Measurements from ENCODE around the gene FBXL16. TPM values are rescaled to one million over a fixed set of nuclear protein-coding genes. Genes with fewer than 3 reads are reported as not detected.

FBXL16 gene
- total and polyA plus RNA-seq, 2 experiments from 2014 or later = 0.29 to 0.54 TPM

DNA sequence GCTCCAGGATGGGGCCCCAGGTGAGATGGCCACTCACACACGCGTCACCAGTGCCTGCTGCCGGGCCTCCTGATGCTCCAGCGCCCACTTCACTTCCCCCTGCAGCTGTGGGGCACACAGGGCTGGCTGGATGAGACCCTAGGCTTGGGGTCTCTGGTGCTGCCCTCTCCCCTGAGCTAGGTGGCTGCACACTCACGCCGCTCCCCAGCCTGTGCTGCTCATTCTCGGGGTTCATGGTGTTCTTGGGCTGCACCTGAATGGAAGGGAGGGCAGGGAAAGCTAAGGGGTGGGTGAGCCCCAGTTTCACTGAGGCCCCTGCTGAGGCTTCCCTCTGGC, 19.4 kb upstream of the FBXL16 start:
- Histone ChIP-seq H3K79me2 (ENCODE audit: insufficient read depth) (no peaks in the 10 kb centered on the region), H3K9ac (no peak overlapping the region), H3K4me2 (ENCODE audit: unreplicated experiment) (no peak overlapping the region), H2AFZ (no peak overlapping the region), H3K27me3 (replicated peaks; ENCODE audit: insufficient read depth) (no peaks in the 10 kb centered on the region), H3K4me1 (ENCODE audit: insufficient read depth) (peaks cover 2% of the 10 kb centered on the region; the same call in 1 of the 2 replicates), H3F3A (ENCODE audit: insufficient read depth) (no peaks in the 10 kb centered on the region), H3K36me3 (ENCODE audit: low read depth) (no peaks in the 10 kb centered on the region), H3K27ac (no peak overlapping the region), H3K9me3 (ENCODE audit: low read depth) (no peaks in the 10 kb centered on the region), H3K9me2 (ENCODE audit: insufficient read depth) (no peaks in the 10 kb centered on the region), H3K4me3 (no peak overlapping the region), H4K20me1 (ENCODE audit: insufficient read depth) (no peaks in the 10 kb centered on the region)
- TF ChIP-seq EZH2phosphoT487 (IDR thresholded peaks at IDR 0.05; ENCODE audit: insufficient read depth, low read depth) (no peak), EZH2 (IDR thresholded peaks at IDR 0.05; ENCODE audit: insufficient read depth, poor library complexity, severe bottlenecking) (no peak)
- in situ Hi-C loops (cut with MboI) = no loop called here
- DNase-seq = no peak
- 81% methylated on average over 7 of the region's 7 CpGs for WGBS, 2 experiments (ENCODE audit: low coverage in 1 of 2, low lambda C conversion rate in 2 of 2, missing lambda C conversion rate in 2 of 2)

DNA sequence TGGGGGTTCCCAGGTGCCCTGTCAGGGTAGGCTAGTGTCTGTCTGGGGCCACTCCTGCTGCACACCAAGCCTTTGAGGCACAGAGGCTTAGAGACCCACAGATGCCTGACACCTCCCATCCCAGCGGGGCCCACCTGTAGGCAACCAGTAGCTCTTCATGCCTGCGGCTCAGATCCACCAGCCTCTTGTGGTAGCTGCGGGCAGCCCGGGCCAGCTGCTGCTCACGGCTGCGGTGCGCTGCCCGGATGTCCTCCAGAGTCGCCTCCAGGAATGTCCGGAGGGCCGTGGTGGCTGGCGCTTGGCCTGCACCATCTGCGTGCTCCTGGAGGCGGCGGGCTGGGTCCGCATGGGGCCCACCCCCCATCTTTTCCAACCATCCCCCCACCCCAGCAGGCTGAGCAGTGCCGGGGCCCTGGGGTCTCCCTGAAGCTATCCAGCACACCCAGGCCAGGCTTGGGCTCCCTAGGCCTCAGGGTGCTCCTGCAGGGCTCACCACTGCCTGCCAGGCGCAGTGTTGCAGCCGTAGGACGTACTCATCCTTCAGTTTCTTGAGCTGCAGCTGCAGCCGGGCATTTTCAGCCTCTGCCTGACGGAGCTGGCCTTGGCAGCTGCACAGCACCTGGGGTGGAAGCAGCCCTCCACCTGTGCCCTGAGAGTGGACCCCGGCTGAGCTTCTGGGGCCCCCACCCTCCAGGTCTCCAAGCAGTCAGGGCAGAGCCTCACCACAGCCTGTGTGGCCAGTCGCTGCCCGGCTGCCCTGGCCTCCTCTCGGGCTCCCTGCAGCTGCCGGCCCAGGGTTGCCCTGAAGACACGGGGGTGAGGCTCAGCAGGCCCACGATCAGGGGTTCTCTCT, 18.8 kb upstream of the FBXL16 start:
- in situ Hi-C loops (cut with MboI) = no loop called here
- 43% methylated on average over 22 to 25 of the region's 29 CpGs for WGBS, 2 experiments (ENCODE audit: low coverage in 1 of 2, low lambda C conversion rate in 2 of 2, missing lambda C conversion rate in 2 of 2)

DNA sequence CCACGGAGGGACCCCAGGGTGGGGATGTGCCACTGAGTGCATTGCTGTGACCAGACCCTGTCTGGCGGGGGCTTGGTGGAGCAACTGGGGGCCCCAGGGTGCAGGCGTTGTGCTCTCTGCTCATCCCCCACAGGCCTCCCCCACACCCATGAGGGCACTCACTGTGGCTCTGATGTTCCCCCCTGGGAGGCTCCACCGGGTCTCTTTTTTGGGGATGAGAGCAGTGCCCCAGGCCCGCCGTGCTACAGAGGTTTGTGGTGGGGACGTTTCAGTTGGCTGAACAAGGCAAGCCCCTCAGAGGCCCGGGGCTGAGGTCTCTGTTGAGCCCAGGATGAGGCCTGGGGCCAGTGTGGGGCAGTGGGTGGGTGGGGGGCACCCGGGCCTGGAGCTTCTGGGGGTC, 18.1 kb upstream of the FBXL16 start:
- Histone ChIP-seq H3K9me2 (ENCODE audit: insufficient read depth) (no peaks in the 10 kb centered on the region), H3K36me3 (ENCODE audit: low read depth) (no peaks in the 10 kb centered on the region), H3K4me1 (ENCODE audit: insufficient read depth) (peaks cover 4% of the 10 kb centered on the region; the same call in 1 of the 2 replicates), H3K9me3 (ENCODE audit: low read depth) (no peaks in the 10 kb centered on the region), H3K4me3 (no peak overlapping the region), H3K79me2 (ENCODE audit: insufficient read depth) (no peaks in the 10 kb centered on the region; the same call in 1 of the 2 replicates), H2AFZ (no peak overlapping the region), H4K20me1 (ENCODE audit: insufficient read depth) (no peaks in the 10 kb centered on the region), H3F3A (ENCODE audit: insufficient read depth) (no peaks in the 10 kb centered on the region), H3K4me2 (ENCODE audit: unreplicated experiment) (no peak overlapping the region), H3K9ac (no peak overlapping the region), H3K27ac (no peak overlapping the region), H3K27me3 (replicated peaks; ENCODE audit: insufficient read depth) (no peaks in the 10 kb centered on the region)
- TF ChIP-seq EZH2 (IDR thresholded peaks at IDR 0.05; ENCODE audit: insufficient read depth, poor library complexity, severe bottlenecking) = no peak
- no peak for TF ChIP-seq EZH2phosphoT487 (IDR thresholded peaks at IDR 0.05; ENCODE audit: insufficient read depth, low read depth)
- WGBS, 2 experiments (ENCODE audit: low coverage in 1 of 2, low lambda C conversion rate in 2 of 2, missing lambda C conversion rate in 2 of 2) = 55 to 79% methylated on average over 7 to 9 of the region's 9 CpGs
- in situ Hi-C loops (cut with MboI) = no loop called here
- no peak for DNase-seq

More for the DNA sequence above, 18.8 kb upstream of the FBXL16 start:
- Histone ChIP-seq H3K36me3 (ENCODE audit: low read depth) (no peaks in the 10 kb centered on the region), H3F3A (ENCODE audit: insufficient read depth) (no peaks in the 10 kb centered on the region), H3K9me2 (ENCODE audit: insufficient read depth) (no peaks in the 10 kb centered on the region), H3K9ac (no peak overlapping the region), H3K4me3 (no peak overlapping the region), H3K27ac (no peak overlapping the region), H3K4me2 (ENCODE audit: unreplicated experiment) (no peak overlapping the region), H4K20me1 (ENCODE audit: insufficient read depth) (no peaks in the 10 kb centered on the region), H3K79me2 (ENCODE audit: insufficient read depth) (no peaks in the 10 kb centered on the region), H2AFZ (no peak overlapping the region), H3K4me1 (ENCODE audit: insufficient read depth) (peaks cover 4% of the 10 kb centered on the region; the same call in 1 of the 2 replicates), H3K9me3 (ENCODE audit: low read depth) (no peaks in the 10 kb centered on the region), H3K27me3 (replicated peaks; ENCODE audit: insufficient read depth) (no peaks in the 10 kb centered on the region)
- no peak for TF ChIP-seq EZH2phosphoT487 (IDR thresholded peaks at IDR 0.05; ENCODE audit: insufficient read depth, low read depth)
- TF ChIP-seq EZH2 (IDR thresholded peaks at IDR 0.05; ENCODE audit: insufficient read depth, poor library complexity, severe bottlenecking) = no peak
- DNase-seq = no peak

DNA sequence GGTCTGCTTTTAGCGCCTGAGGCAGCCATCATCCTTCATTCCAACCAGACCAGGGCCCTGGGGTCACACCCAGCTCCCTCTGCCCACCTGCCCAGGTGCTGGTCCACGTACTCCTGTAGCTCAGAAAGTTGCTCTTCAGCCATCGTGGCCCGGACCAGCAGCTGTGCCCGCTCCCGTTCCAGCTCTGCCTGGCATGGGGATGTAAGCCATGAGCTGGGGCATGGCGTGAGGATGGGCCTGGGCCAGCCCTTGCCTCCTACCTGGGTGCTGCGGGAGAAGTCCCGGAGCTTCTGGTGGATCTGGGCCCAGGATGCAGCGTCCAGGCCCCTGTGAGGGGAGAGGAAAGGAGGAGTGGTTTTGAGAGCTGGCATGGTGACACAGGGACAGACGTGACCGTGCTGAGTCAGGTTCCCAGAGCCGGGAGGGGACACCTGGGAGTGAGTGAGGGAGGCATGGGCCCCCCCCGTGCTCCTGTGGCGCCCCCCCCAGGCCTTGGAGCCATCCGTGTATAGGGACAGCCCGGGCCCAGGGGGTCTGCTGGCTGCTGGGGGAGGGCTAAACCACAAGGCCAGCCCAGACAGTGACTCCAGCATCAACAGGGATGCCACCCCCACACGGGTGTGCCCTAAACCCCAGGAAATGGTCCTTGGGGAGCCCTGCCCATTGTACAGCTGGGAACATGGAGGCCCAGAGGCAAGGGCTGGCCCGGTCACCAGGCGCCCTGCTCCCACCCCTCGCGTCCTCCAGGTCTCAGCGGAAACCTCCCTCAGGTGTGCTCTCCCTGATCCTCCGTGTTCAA, 17.4 kb upstream of the FBXL16 start:
- H3K4me2 ChIP-seq (ENCODE audit: unreplicated experiment) = no peak overlapping the region

More for the DNA sequence above, 17.4 kb upstream of the FBXL16 start:
- Histone ChIP-seq H3K4me1 (ENCODE audit: insufficient read depth) (peaks cover 4% of the 10 kb centered on the region; the same call in 1 of the 2 replicates), H3K79me2 (ENCODE audit: insufficient read depth) (no peaks in the 10 kb centered on the region; the same call in 1 of the 2 replicates), H3K27me3 (replicated peaks; ENCODE audit: insufficient read depth) (no peaks in the 10 kb centered on the region), H3K9ac (no peak overlapping the region), H3K27ac (no peak overlapping the region), H4K20me1 (ENCODE audit: insufficient read depth) (no peaks in the 10 kb centered on the region), H3F3A (ENCODE audit: insufficient read depth) (no peaks in the 10 kb centered on the region), H3K4me3 (no peak overlapping the region), H3K9me3 (ENCODE audit: low read depth) (no peaks in the 10 kb centered on the region), H2AFZ (no peak overlapping the region), H3K9me2 (ENCODE audit: insufficient read depth) (no peaks in the 10 kb centered on the region), H3K36me3 (ENCODE audit: low read depth) (no peaks in the 10 kb centered on the region)
- 81 to 85% methylated on average over 24 of the region's 24 CpGs for WGBS, 2 experiments (ENCODE audit: low coverage in 1 of 2, low lambda C conversion rate in 2 of 2, missing lambda C conversion rate in 2 of 2)
- DNase-seq = no peak
- no peak for TF ChIP-seq EZH2phosphoT487 (IDR thresholded peaks at IDR 0.05; ENCODE audit: insufficient read depth, low read depth)
- TF ChIP-seq EZH2 (IDR thresholded peaks at IDR 0.05; ENCODE audit: insufficient read depth, poor library complexity, severe bottlenecking) = no peak
- in situ Hi-C loops (cut with MboI) = no loop called here

Measured in GM23248 (cell line).